GM12878 (cell line): Measurements from ENCODE around the gene IQCK. TPM values are rescaled to one million over a fixed set of nuclear protein-coding genes. Genes with fewer than 3 reads are reported as not detected.
A peak's percentile ranks its signal among the peaks of the same experiment; 100 is the strongest.

Source experiments
- ATAC-seq: fragments of 200-7000 bp; cut with Tn5 transposase; 3 replicates; pipeline ENCODE4 v1.9.1; 2020; ENCODE audit warnings: mild to moderate bottlenecking, moderate library complexity
- BruUV-seq: library from RNA; stranded (reverse); fragments of 400-500 nt; replicated peaks from 2 replicates; lab custom pipeline; 2021; lab: Mats Ljungman, UMichigan
- CTCF ChIA-PET: fragments of 300-600 bp; sonication (Branson Sonifier 250); formaldehyde crosslinking; extraction: SDS; loops from one replicate; lab custom pipeline; 2021; ENCODE audit warnings: inconsistent platforms; lab: Yijun Ruan, JAX
- POLR2A ChIA-PET: fragments of 350-600 bp; formaldehyde crosslinking; extraction: SDS; loops from one replicate; lab custom pipeline; 2021; ENCODE audit warnings: inconsistent platforms; lab: Charles Lee
- RAD21 ChIA-PET: fragments of 300-600 bp; sonication (Branson Sonifier 250); formaldehyde crosslinking; loops from one replicate; lab custom pipeline; 2023; ENCODE audit warnings: antibody characterized with exemption; ENCODE audit not compliant: unreplicated experiment; lab: Charles Lee
- SMC1A ChIA-PET: fragments of 300-600 bp; sonication (Branson Sonifier 250); formaldehyde crosslinking; loops from one replicate; lab custom pipeline; 2023; ENCODE audit not compliant: unreplicated experiment, uncharacterized antibody; lab: Charles Lee
- DNase-seq: peaks from one replicate; pipeline ENCODE4 v3.0.0-alpha.2; 2011; ENCODE audit warnings: low read depth, low spot score
- FAIRE-seq: peaks from 3 replicates; lab custom pipeline; 2011; peaks lifted over from hg19 to GRCh38; lab: Jason Lieb, UNC
- H2AFZ ChIP-seq: 2 replicates; pipeline ENCODE4 v1.6.0; 2011; ENCODE audit warnings: low read depth, low read length, control low read depth; ENCODE audit not compliant: control insufficient read depth
- H3K27ac ChIP-seq: 2 replicates; pipeline ENCODE4 v1.5.1; 2011; ENCODE audit warnings: control low read depth; ENCODE audit not compliant: control insufficient read depth, insufficient read depth
- H3K27me3 ChIP-seq, 2 experiments: replicated peaks in 1 of 2; 2 replicates each; pipeline versions ENCODE4 v1.6.0 to v1.6.1; 2011; ENCODE audit warnings: low read length in 1 of 2; ENCODE audit not compliant: control insufficient read depth in 2 of 2, insufficient read depth in 2 of 2
- H3K36me3 ChIP-seq, 2 experiments: 2 replicates each; pipeline ENCODE4 v1.5.1; 2011; ENCODE audit warnings: low read length in 1 of 2; ENCODE audit not compliant: control insufficient read depth in 2 of 2, insufficient read depth in 2 of 2
- H3K4me1 ChIP-seq: 2 replicates; pipeline ENCODE4 v1.6.1; 2011; ENCODE audit warnings: mild to moderate bottlenecking, low read length, moderate library complexity, mixed read lengths; ENCODE audit not compliant: control insufficient read depth, insufficient read depth
- H3K4me2 ChIP-seq: 2 replicates; pipeline ENCODE4 v1.6.0; 2011; ENCODE audit warnings: control low read depth; ENCODE audit not compliant: control insufficient read depth, insufficient read depth
- H3K4me3 ChIP-seq: fragments of 200-600 bp; sonication (generic); 2 replicates; pipeline ENCODE4 v1.5.1; 2016
- H3K79me2 ChIP-seq: 2 replicates; pipeline ENCODE4 v1.6.0; 2011; ENCODE audit warnings: low read length; ENCODE audit not compliant: control insufficient read depth, insufficient read depth
- H3K9ac ChIP-seq: 2 replicates; pipeline ENCODE4 v1.8.0; 2011; ENCODE audit warnings: low read length, control low read depth, mixed read lengths; ENCODE audit not compliant: control insufficient read depth, insufficient read depth
- H3K9me3 ChIP-seq: replicated peaks from 3 replicates; pipeline ENCODE4 v1.5.1; 2011; ENCODE audit warnings: mild to moderate bottlenecking, low read length; ENCODE audit not compliant: control insufficient read depth, insufficient read depth
- H4K20me1 ChIP-seq: 2 replicates; pipeline ENCODE4 v1.6.0; 2011; ENCODE audit not compliant: control insufficient read depth, insufficient read depth
- EED ChIP-seq: sonication (generic); IDR thresholded peaks from 2 replicates; pipeline ENCODE4 v1.6.1; 2016; ENCODE audit warnings: antibody characterized with exemption, low read depth
- RUNX3 ChIP-seq: IDR thresholded peaks from 2 replicates; pipeline ENCODE4 v1.6.1; 2012; ENCODE audit warnings: low read length, inconsistent platforms
- ZBTB33 ChIP-seq: fragments of 450-650 bp; IDR thresholded peaks from 2 replicates; pipeline ENCODE4 v1.6.1; 2017; ENCODE audit warnings: mild to moderate bottlenecking
- WGBS: methylation state at CpG from one replicate; pipeline ENCODE4 v1.1.6; 2016; ENCODE audit warnings: low lambda C conversion rate; ENCODE audit not compliant: insufficient replicate concordance, insufficient coverage; ENCODE audit errors: missing lambda C conversion rate; 5-methylcytosine and 5-hydroxymethylcytosine counted together
- in situ Hi-C: fragments of 300-500 bp; cut with MboI; formaldehyde crosslinking; loops from 9 replicates; pipeline ENCODE4 v1.14.3; 2018; ENCODE audit warnings: mixed read lengths
- intact Hi-C: fragments of 100-400 bp; cut with micrococcal nuclease; formaldehyde crosslinking; loops from one replicate; pipeline ENCODE4 v1.14.2; 2022; ENCODE audit not compliant: unreplicated experiment
- polyA plus RNA-seq, 11 experiments: library from polyadenylated mRNA; depleted of rRNA in 4 of 11; unstranded in 6 of 11; stranded (reverse) in 5 of 11; fragments of >200 nt; fragmentation: Nextera tagmentation in 4 of 11; fragmentation: Illumina TruSeq in 1 of 11; extraction: Ambion mirVana in 4 of 11; extraction: Trizol in 1 of 11; gene quantifications; 1 replicate in 1 of 11; 2 replicates in 10 of 11; pipeline versions ENCODE4 v1.2.1 to v1.2.3, GENCODE V29; 2011 to 2016; ENCODE audit warnings: inconsistent platforms in 2 of 11, missing spikeins in 2 of 11, low read depth in 1 of 11
- total RNA-seq, 4 experiments: library from RNA; depleted of rRNA in 3 of 4; stranded (reverse); fragments of >200 nt in 3 of 4; fragmentation: Illumina TruSeq in 1 of 4; extraction: Trizol in 1 of 4; gene quantifications; 2 replicates each; pipeline versions ENCODE4 v1.2.1 to v1.2.3, GENCODE V29; 2013 to 2021

The IQCK gene
- total and polyA plus RNA-seq, 10 of the 15 experiments (the other 5 are each of a cell fraction or from before 2014, with no cell fraction given): 1.0 to 4.2 (median 2.4) TPM

DNA sequence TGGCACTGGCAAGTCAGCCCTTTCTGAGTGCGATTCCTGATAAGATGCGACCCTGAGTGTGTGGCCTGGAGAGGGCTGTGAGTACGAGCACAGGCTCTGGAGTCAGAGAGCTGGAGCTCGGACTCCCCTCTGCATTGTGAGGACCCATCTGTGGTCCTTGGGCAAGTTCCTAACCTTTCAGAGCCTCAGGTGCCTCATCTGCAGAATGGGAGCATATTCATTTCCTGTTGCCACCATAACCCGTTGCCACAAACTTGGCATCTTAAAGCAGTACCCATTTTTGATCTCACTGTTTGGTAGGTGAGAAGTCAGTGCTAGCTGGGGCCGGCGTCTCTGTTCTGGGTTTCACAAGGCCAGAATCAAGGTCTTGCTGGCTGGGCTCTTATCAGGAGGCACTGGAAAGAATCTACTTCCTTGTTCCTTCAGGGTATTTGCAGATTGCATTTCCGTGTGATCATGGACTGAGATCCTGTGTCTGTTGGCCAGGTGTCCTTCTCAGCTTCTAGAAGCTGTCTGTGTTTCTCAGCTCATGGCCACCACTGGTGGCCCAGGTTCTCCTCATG lies 20.2 kb upstream of the IQCK start (continued):
- no peak for TF ChIP-seq ZBTB33

DNA sequence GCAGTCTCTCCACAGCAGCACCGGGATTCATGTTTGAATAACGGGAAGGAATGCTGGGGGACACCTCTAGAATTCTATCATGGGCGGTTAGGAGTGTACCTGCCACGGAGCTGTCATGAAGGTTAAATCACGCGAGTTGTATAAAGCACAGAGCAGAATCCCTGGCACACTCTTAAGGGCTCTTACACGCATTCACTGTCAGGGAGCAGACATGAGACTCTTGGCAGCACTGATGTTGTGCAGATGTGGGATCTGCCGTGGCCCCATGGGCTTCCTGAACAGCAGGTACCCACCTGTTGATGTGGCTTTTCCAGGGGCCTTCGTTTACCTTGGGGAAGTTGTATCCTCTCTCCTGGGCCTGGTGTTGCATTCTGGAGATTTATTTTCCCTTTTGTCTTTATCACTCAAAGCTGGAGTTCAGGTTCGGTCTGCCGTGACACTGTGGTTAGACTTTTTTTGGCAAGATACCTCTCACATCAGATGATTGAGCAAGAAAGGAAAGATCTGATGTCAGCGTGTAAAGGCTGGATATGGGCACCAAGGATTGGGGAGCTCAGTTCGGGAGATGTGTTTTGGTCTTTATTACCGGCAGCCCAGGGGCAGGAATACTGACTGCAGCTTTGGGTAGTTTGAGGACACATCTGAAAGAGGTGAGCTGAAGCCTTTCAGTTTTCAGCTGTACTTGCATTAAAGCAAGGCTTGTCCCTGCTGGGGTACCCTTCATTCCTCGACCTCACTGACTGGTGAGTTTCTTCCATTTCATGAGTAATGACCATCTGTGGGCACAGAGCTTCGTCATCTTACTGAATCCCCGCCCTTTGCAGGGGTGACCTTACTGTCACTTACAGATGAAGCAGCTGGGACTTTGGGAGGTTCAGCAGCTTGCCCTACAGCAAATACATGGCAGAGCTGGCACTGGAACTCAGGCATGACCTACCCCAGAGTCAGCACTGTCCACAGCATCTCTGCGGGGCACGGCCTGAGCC lies 19.3 kb upstream of the IQCK start:
- Histone ChIP-seq H3K27ac (no peak overlapping the region), H3K79me2 (no peaks in the 10 kb centered on the region), H2AFZ (no peak overlapping the region), H3K9ac (no peak overlapping the region), H3K9me3 (no peaks in the 10 kb centered on the region)
- in situ Hi-C loops: no loop called here
- ChIA-PET CTCF (no interaction called here), POLR2A (no interaction called here), RAD21 (interaction anchor here (0.9 kb wide), 1 partner anchor 77 kb away, joined by 3 read pairs; no protein-coding TSS in a partner anchor)
- WGBS: 79% methylated on average over 19 of the region's 19 CpGs
- no peak for FAIRE-seq
- TF ChIP-seq EED: no peak
- peak; percentile 65 for TF ChIP-seq RUNX3
- TF ChIP-seq, all 136 proteins: peak for 1
- BruUV-seq: no TSS peak
- intact Hi-C loops: no loop called here
- Histone ChIP-seq H3K4me1 (0 out of 2 replicates have a peak, but pooled peaks cover 2% of the 10 kb centered on the region), H3K4me3 (no peak overlapping the region), H4K20me1 (no peaks in the 10 kb centered on the region), H3K4me2 (no peak overlapping the region), H3K36me3 (peaks cover 3 to 4% of the 10 kb centered on the region in 2 experiments; a peak in 3 of 4 replicates), H3K27me3 (no peaks in the 10 kb centered on the region)
- DNase-seq (no peak), ATAC-seq (no peak)
- SMC1A ChIA-PET: interaction anchor here (1.5 kb wide), 1 partner anchor 183 kb away, joined by 3 read pairs; no protein-coding TSS in a partner anchor
